ENCODE results near the gene CORO2B.
A peak's percentile ranks its signal among the peaks of the same experiment; 100 is the strongest.

Gene CORO2B, protein sequence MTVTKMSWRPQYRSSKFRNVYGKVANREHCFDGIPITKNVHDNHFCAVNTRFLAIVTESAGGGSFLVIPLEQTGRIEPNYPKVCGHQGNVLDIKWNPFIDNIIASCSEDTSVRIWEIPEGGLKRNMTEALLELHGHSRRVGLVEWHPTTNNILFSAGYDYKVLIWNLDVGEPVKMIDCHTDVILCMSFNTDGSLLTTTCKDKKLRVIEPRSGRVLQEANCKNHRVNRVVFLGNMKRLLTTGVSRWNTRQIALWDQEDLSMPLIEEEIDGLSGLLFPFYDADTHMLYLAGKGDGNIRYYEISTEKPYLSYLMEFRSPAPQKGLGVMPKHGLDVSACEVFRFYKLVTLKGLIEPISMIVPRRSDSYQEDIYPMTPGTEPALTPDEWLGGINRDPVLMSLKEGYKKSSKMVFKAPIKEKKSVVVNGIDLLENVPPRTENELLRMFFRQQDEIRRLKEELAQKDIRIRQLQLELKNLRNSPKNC

DNA sequence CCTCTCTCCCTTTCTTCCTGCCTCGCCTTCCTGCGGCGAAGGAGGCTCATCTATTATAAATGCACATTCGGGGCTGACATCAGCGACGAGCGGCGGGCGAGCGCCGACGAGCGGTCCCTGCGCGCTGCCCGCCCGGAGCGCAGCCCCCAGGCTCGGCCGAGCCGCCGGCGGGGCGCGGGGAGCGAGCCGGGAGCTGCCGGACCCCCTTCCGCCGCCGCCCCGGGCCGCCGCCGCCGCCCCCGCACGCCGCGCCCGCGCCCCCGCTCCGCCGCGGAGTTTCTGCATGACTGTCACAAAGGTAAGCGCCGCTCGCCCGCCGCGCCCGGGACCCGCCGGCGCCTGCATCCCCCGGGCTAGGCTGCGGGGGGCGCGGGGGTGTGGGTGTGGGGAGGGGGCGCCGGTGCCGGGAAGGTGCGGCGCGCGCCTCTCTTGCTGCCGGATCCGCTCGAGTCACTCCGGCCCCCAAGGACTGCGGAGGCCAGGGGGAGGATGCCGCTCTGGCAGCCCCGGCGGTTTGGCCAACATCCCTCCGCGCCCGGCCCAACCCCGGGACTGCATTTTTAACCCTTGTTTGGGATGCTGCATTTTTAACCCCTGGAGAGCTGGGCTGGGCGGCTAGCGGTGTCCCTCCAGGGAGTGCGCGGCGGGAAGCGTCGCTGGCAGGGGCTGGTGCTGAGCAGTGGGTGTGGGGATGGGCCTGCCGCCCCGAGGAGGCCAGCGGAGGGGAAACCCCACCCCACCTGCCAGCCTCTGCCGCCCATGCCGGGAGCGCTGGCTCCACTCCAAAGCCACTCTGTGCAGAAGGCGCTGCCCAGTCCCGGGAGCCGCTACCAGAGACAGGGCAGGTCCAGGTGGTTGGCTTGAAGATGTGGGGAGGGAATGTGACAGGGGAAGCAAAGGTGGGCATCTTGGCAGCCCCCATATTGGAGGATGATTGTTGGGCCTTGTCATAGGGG, at the start of gene CORO2B:
CORO2B (plus strand) TSS at position 14 of the 956 bp plus-strand sequence; CDS start at position 284, 270 bp downstream.
- no peak within 1 kb of the TSS for H3K27ac Mint-ChIP-seq
- peak within 1 kb of the TSS; percentile 84 for H3K4me3 Mint-ChIP-seq
- H3K4me1 Mint-ChIP-seq (ENCODE audit: low read depth), result peaks cover 8% of the 10 kb centered on the region

DNA sequence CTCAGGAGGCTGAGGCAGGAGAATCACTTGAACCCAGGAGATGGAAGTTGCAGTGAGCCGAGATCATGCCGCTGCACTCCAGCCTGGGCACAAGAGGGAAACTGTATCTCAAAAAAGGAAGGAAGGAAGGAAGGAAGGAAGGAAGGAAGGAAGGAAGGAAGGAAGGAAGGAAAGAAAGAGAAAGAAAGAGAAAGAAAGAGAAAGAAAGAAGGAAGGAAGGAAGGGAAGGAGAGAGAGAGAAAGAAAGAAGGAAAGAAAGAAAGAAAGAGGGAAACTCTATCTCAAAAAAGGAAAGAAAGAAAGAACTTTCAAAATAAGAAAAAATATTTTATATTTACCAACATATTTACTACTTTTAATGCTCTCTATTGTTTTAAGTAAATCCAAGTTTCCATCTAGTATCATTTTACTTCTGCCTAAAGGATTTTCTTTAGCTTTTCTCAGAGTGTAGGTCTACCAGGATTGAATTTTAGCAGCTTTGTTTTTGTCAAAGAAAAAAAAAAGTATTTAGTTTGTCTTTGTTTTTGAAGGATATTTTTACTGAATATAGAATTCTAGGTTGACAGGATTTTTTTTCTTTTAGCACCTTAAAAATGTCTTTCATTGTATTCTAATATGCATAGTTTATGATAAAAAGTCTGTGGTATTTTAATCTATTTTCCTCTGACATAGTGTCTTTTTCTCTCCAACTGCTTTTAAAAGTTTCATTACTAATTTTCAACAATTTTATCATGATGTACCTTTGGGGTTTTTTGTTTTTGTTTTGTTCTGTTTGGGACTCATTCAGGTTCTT, 47.2 kb upstream of the CORO2B start:
- H3K27ac Mint-ChIP-seq, result no peak overlapping the region
- peaks cover 9% of the 10 kb centered on the region for H3K27me3 Mint-ChIP-seq
- H3K9me3 Mint-ChIP-seq (ENCODE audit: low read depth), result peaks cover 22% of the 10 kb centered on the region
- peaks cover 14% of the 10 kb centered on the region for H3K4me1 Mint-ChIP-seq (ENCODE audit: low read depth)
- H3K36me3 Mint-ChIP-seq, result peaks cover 6% of the 10 kb centered on the region
- H3K4me3 Mint-ChIP-seq, result no peak overlapping the region

More for the DNA sequence above, at the start of gene CORO2B:
- H3K9me3 Mint-ChIP-seq (ENCODE audit: low read depth), result no peaks in the 10 kb centered on the region
- H3K27me3 Mint-ChIP-seq, result peaks cover 23% of the 10 kb centered on the region
- H3K36me3 Mint-ChIP-seq, result no peaks in the 10 kb centered on the region

DNA sequence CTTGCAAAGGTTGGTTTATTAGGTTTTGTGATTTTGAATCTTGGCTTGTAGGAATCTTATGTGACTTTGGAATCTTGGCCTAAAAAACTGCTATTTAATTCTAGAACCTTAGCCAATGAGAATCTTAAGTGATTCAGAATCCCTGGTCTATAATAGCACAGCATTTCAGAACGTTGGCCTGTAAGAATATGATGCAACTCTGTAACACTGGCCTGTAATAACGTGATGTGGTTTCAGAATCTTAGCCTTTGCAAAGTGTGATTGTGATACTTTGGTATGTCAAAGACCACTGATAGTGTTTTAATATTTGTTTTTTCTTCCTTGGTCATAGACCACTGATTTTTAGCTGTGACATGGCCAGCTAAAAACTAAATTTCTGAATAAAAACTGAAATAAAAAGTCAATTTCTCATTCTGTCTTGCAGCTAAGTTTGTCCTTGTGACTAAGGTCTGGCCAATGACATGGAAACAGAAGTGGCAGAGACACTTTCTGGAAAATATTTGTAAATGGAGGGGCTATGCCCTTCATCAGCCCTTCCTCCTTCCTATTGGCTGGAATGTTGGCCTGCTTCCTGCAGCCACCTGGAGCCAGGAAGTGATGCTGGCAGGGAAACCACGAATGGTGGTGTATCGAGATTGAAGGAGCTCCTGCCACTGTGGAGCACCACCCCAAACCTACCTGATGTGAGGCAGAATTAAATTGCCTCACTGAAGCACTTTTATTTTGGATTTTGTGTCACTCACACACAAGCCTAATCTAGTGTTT, 42.3 kb upstream of the CORO2B start:
- H3K27me3 Mint-ChIP-seq, result peaks cover 9% of the 10 kb centered on the region
- peaks cover 24% of the 10 kb centered on the region for H3K9me3 Mint-ChIP-seq (ENCODE audit: low read depth)
- no peak overlapping the region for H3K4me3 Mint-ChIP-seq
- no peak overlapping the region for H3K27ac Mint-ChIP-seq
- H3K36me3 Mint-ChIP-seq, result peaks cover 3% of the 10 kb centered on the region
- no peaks in the 10 kb centered on the region for H3K4me1 Mint-ChIP-seq (ENCODE audit: low read depth)

DNA sequence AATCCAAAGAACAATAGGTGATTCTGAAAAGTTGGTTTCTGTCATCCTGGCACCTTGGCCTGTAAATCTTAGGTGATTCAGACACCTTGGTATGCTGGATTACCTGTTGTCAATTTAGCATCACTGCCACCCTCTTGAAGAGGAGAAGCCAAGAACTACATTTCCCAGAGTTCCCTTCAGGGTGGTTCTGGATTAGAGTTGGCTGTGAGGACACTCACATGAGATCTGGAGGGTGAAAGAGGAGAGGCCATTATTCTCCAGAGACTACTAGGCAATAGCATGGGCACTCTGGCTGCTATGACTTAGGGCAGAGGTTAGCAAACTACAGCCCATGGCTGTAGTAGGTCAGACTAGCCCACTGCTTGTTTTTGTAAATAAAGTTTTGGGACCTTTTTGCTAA, 41.7 kb upstream of the CORO2B start:
- Mint-ChIP-seq H3K9me3 (ENCODE audit: low read depth) (peaks cover 24% of the 10 kb centered on the region), H3K36me3 (peaks cover 3% of the 10 kb centered on the region), H3K4me1 (ENCODE audit: low read depth) (no peaks in the 10 kb centered on the region), H3K4me3 (no peak overlapping the region), H3K27me3 (peaks cover 9% of the 10 kb centered on the region), H3K27ac (no peak overlapping the region)

DNA sequence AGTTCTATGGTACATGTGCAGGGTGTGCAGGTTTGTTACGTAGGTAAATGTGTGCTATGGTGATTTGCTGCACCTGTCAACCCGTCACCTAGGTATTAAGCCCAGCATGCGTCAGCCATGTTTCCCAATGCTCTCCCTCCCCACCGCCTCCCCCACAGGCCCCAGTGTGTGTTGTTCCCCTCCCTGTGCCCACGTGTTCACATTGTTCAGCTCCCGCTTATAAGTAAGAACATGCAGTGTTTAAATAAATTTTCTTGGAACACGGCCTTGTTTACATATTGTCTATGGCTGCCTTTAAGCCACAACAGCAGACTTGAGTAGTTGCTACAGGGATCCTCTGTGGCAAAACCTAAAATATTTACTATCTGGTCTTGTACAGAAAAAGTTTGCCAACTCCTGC, 41.3 kb upstream of the CORO2B start:
- peaks cover 11% of the 10 kb centered on the region for H3K27me3 Mint-ChIP-seq
- no peak overlapping the region for H3K27ac Mint-ChIP-seq
- no peak overlapping the region for H3K4me3 Mint-ChIP-seq
- H3K36me3 Mint-ChIP-seq, result peaks cover 3% of the 10 kb centered on the region
- no peaks in the 10 kb centered on the region for H3K4me1 Mint-ChIP-seq (ENCODE audit: low read depth)
- H3K9me3 Mint-ChIP-seq (ENCODE audit: low read depth), result peaks cover 21% of the 10 kb centered on the region

DNA sequence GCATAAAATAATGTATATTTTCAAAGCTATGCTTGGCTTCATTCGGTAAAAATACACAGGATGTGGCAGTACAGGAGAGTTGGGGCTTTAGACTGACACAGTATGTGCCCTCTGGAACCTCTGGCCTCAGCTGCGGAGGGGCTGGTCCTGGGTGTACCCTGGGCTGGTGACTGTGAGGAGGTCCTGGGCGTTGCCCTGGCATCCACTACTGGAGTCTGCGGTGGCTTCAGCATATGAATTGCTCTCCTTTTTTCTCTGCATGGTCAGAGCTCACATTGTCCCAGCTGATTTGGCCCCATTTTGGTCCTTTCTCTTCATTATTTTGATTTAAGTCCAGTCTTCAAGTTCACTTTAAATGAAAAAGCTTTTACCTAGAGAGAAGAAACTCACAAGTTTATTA, 40.5 kb upstream of the CORO2B start:
- Mint-ChIP-seq H3K27me3 (peaks cover 6% of the 10 kb centered on the region), H3K4me3 (no peak overlapping the region)

DNA sequence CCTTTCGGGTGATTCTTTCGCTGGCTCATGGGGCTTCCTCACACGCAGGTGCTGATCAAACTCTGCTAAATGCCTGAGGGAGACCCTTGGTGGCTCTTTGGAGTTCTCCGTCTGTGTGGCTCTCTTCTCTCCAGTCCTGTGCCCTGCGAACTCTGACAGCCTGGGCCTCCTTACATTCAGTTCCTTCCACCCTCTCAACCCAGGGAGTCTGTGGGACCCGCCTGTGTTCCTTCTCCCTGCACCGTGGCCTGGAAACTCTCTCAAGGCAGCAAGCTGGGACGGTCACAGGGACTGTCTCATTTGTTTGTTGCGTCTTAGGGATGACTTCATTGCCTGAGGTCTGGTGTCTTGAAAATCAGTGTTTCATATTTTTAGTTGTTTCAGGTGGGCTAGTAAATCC, 37.0 kb upstream of the CORO2B start:
- Mint-ChIP-seq H3K27ac (no peak overlapping the region), H3K4me3 (no peak overlapping the region), H3K27me3 (peaks cover 7% of the 10 kb centered on the region), H3K9me3 (ENCODE audit: low read depth) (peaks cover 7% of the 10 kb centered on the region), H3K4me1 (ENCODE audit: low read depth) (no peaks in the 10 kb centered on the region), H3K36me3 (no peaks in the 10 kb centered on the region)

More for the DNA sequence above, 40.5 kb upstream of the CORO2B start:
- Mint-ChIP-seq H3K36me3 (no peaks in the 10 kb centered on the region), H3K4me1 (ENCODE audit: low read depth) (no peaks in the 10 kb centered on the region), H3K9me3 (ENCODE audit: low read depth) (peaks cover 13% of the 10 kb centered on the region), H3K27ac (no peak overlapping the region)

DNA sequence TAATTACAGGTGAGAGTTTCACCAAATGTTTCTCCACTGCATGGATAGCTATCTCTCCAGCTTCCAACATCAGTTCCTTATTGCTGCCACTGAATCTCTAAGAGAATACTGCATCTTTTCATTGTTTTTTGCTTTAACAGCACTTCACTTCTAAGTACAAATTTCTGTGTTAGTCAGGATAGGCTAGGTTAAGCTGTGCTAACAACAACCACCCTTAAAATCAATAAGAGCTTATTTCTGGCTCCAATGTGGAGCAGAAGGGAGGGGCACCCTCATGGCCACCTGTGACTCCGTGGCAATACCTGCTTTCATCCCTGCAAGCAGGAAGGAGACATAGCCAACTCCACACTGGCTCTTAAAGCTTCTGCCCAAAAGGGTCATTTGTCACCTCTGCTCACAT, 36.4 kb upstream of the CORO2B start:
- H3K27me3 Mint-ChIP-seq, result peaks cover 7% of the 10 kb centered on the region
- H3K27ac Mint-ChIP-seq, result no peak overlapping the region
- no peak overlapping the region for H3K4me3 Mint-ChIP-seq
- no peaks in the 10 kb centered on the region for H3K4me1 Mint-ChIP-seq (ENCODE audit: low read depth)
- peaks cover 7% of the 10 kb centered on the region for H3K9me3 Mint-ChIP-seq (ENCODE audit: low read depth)
- no peaks in the 10 kb centered on the region for H3K36me3 Mint-ChIP-seq

DNA sequence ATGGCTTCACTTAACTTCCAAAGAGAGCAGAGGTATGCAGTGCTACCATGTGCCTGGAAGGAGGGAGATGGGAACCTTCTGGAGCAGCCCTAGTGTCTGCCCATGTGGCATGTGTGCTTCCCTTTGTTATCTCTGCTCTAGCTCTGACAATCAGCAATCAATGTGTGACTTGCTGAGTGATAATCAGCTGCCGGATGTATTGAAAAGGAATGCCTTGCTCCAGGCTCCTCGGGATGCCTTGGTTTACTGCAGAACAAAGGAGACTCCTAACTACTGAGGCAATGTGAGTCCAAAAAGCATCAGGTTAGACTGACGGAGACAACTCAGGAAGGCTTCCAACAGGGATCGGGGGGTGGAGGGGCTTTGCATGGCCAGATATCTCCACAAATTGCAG, 36.0 kb upstream of the CORO2B start:
- Mint-ChIP-seq H3K4me3 (no peak overlapping the region), H3K36me3 (no peaks in the 10 kb centered on the region), H3K9me3 (ENCODE audit: low read depth) (peaks cover 7% of the 10 kb centered on the region), H3K27me3 (peaks cover 7% of the 10 kb centered on the region), H3K4me1 (ENCODE audit: low read depth) (no peaks in the 10 kb centered on the region), H3K27ac (no peak overlapping the region)

DNA sequence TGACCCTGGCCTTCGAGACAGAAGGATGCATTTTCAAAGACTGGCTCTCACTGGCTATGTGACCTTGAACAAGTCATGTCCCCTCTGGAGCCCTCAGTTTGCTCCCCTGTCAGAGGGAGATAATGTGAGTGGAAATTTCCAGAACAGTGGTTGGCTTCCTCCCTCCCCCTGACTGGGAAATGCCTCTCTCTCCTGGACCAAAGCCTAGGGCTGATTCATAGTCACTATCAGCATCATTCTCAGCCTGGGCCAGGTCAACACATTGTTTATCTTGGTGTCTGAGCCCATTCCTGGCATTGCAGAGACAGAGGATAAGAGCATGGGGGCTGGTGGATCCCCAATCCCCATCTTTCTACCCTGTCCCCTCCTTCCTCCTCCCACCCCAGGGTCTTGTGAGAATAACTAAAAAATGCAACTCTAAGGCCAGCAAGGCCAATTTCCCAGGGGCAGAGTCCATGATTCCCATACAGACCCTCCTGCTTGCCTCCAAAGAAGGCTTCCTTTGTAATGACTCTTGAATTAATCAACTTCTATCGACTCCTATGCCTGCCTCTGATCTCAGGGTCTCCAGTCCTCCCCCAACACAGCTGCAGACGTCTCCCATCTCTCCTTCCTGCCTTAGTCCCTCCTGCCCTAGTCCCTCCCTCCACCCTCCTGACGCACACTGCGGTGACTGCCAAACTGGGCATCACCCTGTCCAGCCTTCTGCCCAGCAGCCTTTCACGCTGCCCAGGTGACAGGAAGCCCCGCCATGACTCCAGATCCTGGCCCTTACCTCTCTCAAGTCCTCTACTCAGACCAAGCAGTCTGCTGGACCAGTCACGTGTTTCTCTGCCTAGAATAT, 35.4 kb upstream of the CORO2B start:
- Mint-ChIP-seq H3K9me3 (ENCODE audit: low read depth) (peaks cover 7% of the 10 kb centered on the region), H3K27me3 (peaks cover 7% of the 10 kb centered on the region), H3K4me1 (ENCODE audit: low read depth) (no peaks in the 10 kb centered on the region), H3K27ac (no peak overlapping the region), H3K4me3 (no peak overlapping the region), H3K36me3 (no peaks in the 10 kb centered on the region)

DNA sequence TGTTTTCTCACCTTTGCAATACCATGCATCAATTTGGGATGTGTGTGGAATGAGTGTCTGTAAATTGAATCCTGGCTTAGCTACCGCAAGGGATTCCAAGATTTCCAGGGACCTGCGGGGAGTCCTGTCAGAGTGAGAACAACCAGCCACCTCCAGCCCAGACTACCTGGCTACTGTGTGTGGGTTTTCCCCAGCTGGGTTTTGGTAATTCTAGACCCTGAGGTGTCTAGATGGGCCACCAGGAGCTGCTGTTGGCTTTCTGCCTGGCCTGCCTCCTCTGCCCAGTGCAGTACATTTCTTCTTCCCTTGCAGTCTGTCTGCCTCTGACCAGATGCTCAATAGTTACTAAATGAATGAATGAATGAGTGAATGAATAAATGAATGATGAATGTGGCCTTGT, 32.5 kb upstream of the CORO2B start:
- Mint-ChIP-seq H3K4me3 (no peak overlapping the region), H3K4me1 (ENCODE audit: low read depth) (no peaks in the 10 kb centered on the region), H3K27me3 (peaks cover 15% of the 10 kb centered on the region), H3K27ac (no peak overlapping the region), H3K9me3 (ENCODE audit: low read depth) (no peaks in the 10 kb centered on the region), H3K36me3 (no peaks in the 10 kb centered on the region)

DNA sequence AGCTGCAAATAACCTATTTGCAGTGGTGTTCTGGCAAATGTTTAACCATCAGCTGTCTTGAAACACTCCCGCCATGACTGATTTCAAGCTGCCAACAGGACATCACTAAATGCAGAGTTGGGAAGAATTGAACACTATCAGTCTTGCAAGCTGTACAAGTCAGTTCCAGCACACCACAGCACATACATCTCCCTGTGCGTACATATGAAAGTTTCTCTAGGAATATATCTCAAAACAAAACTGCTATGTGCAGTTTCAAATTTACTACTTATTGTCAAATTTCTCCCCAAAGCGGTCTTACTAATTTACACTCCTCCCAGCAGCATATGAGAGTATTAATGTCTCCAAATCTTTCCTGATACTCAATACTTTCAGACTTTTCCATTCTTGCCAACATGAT, 30.4 kb upstream of the CORO2B start:
- Mint-ChIP-seq H3K9me3 (ENCODE audit: low read depth) (no peaks in the 10 kb centered on the region), H3K36me3 (no peaks in the 10 kb centered on the region), H3K27me3 (peaks cover 20% of the 10 kb centered on the region), H3K27ac (no peak overlapping the region), H3K4me1 (ENCODE audit: low read depth) (no peaks in the 10 kb centered on the region), H3K4me3 (no peak overlapping the region)

DNA sequence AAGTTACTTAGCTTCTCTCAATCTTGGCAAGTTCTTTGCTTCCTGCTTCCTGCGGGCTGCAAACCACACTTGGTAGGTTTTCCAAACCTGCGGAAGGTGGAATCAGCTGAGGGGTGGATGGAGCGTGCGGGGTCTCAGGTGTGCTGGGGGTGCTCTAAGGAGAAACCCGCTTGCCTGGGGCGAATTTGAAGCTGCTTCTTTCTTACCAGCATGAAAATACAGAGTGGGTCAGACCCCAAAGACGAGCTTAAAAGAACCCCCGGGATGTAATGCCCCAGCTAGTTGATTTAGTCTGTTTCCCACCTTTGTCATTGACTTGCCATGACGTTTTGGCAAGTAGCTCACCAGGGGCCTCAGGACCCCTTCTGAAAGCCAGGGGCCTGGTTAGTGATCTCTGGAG, 28.8 kb upstream of the CORO2B start:
- Mint-ChIP-seq H3K36me3 (no peaks in the 10 kb centered on the region), H3K9me3 (ENCODE audit: low read depth) (no peaks in the 10 kb centered on the region), H3K4me3 (no peak overlapping the region), H3K4me1 (ENCODE audit: low read depth) (no peaks in the 10 kb centered on the region), H3K27me3 (peaks cover 27% of the 10 kb centered on the region), H3K27ac (no peak overlapping the region)
